Measurements from ENCODE around the gene STT3B.

DNA sequence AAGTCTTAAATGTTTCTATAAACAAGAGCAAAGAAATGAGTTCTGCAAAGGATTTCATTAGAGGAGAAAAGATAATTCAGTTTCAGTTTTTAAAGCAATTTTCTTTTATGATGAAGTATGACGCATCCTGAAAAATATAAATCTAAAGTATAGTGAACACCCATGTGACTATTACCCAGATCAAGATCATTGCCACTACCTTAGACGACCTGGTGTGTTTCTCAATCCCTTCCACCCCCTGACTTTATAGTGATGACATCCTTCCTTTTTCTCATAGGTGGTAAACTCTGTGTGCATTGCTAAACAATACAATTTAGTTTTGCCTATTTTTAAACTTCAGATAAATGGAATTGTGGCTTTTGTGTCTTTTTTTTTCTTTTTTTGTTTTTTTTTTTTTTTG is 8.4 kb downstream of the STT3B start:
- TF ChIP-seq, protein P1, sequence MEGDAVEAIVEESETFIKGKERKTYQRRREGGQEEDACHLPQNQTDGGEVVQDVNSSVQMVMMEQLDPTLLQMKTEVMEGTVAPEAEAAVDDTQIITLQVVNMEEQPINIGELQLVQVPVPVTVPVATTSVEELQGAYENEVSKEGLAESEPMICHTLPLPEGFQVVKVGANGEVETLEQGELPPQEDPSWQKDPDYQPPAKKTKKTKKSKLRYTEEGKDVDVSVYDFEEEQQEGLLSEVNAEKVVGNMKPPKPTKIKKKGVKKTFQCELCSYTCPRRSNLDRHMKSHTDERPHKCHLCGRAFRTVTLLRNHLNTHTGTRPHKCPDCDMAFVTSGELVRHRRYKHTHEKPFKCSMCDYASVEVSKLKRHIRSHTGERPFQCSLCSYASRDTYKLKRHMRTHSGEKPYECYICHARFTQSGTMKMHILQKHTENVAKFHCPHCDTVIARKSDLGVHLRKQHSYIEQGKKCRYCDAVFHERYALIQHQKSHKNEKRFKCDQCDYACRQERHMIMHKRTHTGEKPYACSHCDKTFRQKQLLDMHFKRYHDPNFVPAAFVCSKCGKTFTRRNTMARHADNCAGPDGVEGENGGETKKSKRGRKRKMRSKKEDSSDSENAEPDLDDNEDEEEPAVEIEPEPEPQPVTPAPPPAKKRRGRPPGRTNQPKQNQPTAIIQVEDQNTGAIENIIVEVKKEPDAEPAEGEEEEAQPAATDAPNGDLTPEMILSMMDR (optimal IDR thresholded peaks at IDR 0.05 in 1 of 3, IDR thresholded peaks at IDR 0.05 in 1 of 3, conservative IDR thresholded peaks at IDR 0.05 in 1 of 3; ENCODE audit: extremely low read depth in 1 of 3, insufficient read depth in 2 of 3, low read length in 3 of 3) = no peak
- no peak for TF ChIP-seq EZH2 (IDR thresholded peaks at IDR 0.05; ENCODE audit: low read length)

Data from keratinocyte (primary cell).